Stimulated activated naive CD8-positive, alpha-beta T cell treated with anti-CD3 and anti-CD28 coated beads, Interleukin-15, Interleukin-2, amounts not matched to agents 100 ng/mL and 50 ng/mL, for 24 hours (primary cell): ENCODE results near the gene ATXN1.
A peak's percentile ranks its signal among the peaks of the same experiment; 100 is the strongest.
"Not testable (repeated sequence)": the region's sequence is repeated elsewhere in the genome, so short reads cannot be mapped to it uniquely, and the experiment has no call there.

ENCODE experiments used
- H3K27ac Mint-ChIP-seq: one replicate; pipeline ENCODE4 v1.8.0; 2021; ENCODE audit warnings: mild to moderate bottlenecking, mixed read lengths
- H3K27me3 Mint-ChIP-seq: one replicate; pipeline ENCODE4 v1.8.0; 2021; ENCODE audit warnings: mixed read lengths
- H3K36me3 Mint-ChIP-seq: one replicate; pipeline ENCODE4 v1.8.0; 2021; ENCODE audit warnings: low read depth, mixed read lengths
- H3K4me1 Mint-ChIP-seq: one replicate; pipeline ENCODE4 v1.8.0; 2021; ENCODE audit warnings: low read depth, mixed read lengths
- H3K4me3 Mint-ChIP-seq: one replicate; pipeline ENCODE4 v1.8.0; 2021; ENCODE audit warnings: mild to moderate bottlenecking, mixed read lengths
- H3K9me3 Mint-ChIP-seq: one replicate; pipeline ENCODE4 v1.8.0; 2021; ENCODE audit warnings: mixed read lengths

The ATXN1 gene

DNA sequence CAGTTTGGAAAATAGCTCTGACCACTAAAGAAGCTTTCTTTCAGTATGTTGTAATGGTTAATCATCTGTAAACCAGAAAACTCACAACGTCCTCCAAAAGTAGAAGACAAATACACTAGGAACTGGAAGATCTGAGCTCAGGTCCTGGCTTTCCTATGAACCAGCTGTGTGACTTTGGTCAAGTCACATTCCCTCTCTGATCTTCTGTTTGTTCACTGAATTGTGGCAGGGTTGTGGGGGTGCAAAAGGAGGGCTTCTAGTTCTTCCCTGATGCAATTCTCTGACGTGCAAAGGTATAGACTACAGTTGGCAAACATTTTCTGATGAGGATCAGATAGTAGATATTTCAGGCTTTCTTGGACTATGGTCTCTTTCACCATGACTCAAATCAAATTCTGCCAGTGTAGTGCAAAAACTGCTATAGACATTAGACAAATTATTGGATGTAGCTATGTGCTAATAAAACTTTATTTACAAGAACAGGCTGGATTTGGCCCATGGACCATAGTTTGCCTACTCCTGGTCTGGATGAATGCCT is 44.9 kb downstream of the ATXN1 start:
- Mint-ChIP-seq H3K9me3 (no peaks in the 10 kb centered on the region), H3K27me3 (no peaks in the 10 kb centered on the region), H3K27ac (no peak overlapping the region), H3K36me3 (peaks cover 5% of the 10 kb centered on the region), H3K4me3 (no peak overlapping the region), H3K4me1 (peaks cover 50% of the 10 kb centered on the region)

DNA sequence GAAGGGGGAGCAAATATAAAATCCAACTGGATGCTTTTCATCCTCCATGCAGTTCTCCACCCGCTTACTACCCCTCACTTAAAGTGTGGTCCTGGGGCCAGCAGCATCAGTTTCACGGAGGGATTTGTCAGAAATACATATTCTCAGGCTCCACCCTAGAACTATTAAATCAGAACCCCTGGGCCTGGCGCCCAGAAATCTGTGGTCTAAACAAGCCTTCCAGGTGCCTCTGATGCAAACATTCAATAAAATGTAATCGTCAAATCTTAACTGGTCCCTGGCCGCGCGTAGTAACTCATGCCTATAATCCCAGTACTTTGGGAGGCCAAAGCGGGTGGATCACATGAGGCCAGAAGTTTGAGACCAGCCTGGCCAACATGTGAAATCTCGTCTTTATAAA is 47.7 kb downstream of the ATXN1 start:
- H3K4me3 Mint-ChIP-seq: peak overlapping the region; percentile 81
- H3K27me3 Mint-ChIP-seq: no peaks in the 10 kb centered on the region
- H3K4me1 Mint-ChIP-seq: peaks cover 68% of the 10 kb centered on the region
- H3K36me3 Mint-ChIP-seq: peaks cover 5% of the 10 kb centered on the region
- no peaks in the 10 kb centered on the region for H3K9me3 Mint-ChIP-seq
- H3K27ac Mint-ChIP-seq: peak overlapping the region; percentile 98

DNA sequence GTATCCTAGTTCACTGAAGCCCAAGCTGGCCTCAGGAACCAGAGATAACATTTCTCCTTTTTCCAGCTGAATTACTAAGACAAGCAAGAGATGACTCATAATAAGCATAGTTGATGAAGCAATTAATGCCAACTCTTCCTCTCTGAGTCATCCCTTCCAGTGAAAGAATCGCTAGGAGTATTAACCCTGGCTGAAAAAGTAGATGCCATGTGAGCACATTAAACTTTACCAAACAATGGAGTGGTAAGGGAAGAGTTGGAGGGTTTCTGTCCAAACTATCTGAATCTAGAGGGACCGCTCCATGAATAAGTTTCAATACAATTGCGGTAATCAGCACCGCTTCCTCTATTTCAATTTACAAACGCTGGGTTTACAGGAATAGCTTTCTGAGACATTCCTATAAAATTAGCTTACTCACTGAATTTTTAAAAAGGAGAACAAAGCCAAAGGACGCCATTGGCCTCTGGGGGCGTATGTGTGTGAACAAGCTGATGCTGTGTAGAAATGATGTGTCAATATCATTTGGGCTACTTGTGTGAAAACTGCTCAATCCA is 48.3 kb downstream of the ATXN1 start:
- peak overlapping the region; percentile 81 for H3K4me3 Mint-ChIP-seq
- H3K27me3 Mint-ChIP-seq: no peaks in the 10 kb centered on the region
- no peaks in the 10 kb centered on the region for H3K9me3 Mint-ChIP-seq
- H3K36me3 Mint-ChIP-seq: peaks cover 5% of the 10 kb centered on the region
- peaks cover 74% of the 10 kb centered on the region for H3K4me1 Mint-ChIP-seq
- peak overlapping the region; percentile 98 for H3K27ac Mint-ChIP-seq

DNA sequence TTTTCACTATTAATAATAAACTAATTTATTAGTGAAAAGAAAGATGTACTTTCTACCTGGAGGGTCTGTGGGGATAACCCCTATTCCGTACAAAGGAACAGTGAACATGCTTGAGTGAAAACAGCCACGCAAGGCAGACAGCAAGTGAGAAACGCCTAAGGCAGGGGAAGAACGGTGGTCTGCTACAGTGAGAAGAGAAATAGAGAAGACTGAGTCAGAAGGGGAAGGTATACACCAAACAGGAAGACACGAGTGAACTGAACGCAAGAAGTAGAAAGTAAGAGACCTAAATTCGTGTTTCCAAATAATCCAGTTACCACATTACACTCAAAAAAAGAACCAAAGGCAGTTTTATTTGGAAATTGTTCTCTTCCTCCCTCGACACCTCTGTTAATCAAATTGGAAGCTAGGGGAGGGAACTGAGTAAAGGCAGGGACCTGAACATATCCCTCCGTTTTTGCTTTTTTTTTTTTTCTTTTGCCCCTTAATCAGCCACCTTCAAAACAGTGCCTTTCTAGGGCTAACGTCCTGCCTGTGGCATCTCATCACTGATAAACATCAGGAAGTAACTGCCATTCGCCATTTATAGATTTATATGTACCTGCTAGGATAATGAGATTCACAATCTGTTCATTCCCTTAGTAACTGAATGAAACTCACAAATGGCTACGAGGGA is 48.9 kb downstream of the ATXN1 start:
- Mint-ChIP-seq H3K4me3 (peak overlapping the region; percentile 81), H3K27me3 (no peaks in the 10 kb centered on the region), H3K36me3 (peaks cover 5% of the 10 kb centered on the region), H3K27ac (peak overlapping the region; percentile 98), H3K9me3 (no peaks in the 10 kb centered on the region), H3K4me1 (peaks cover 80% of the 10 kb centered on the region)

DNA sequence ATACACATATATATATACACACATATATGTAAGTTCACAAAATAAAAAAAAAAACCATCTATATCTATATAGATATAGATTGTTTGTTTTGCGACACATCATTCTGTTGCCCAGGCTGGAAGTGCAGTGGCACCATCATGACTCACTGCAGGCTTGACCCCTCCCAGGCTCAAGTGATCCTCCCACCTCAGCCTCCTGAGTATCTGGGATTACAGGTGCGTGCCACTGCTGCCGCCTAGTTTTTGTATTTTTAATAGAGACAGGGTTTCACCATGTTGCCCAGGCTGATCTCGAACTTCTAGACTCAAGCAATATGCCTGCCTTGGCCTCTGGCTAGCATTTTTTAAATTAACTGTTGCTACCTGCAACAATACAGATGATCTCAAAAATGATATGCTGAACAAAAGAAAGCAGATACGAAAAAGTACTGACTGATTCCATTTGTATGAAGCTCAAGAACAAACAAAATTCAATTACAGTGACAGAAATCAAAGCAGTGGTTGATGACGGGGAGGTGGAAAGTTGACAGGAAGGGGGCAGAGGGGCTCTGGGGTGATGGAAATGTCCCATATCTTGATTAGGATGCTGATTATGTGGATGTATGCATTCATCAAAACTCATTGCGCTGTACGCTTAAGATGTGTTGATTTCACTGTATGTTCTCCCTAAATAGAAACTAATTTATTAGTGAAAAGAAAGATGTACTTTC is 49.6 kb downstream of the ATXN1 start:
- H3K36me3 Mint-ChIP-seq: peaks cover 5% of the 10 kb centered on the region
- H3K4me1 Mint-ChIP-seq: peaks cover 84% of the 10 kb centered on the region
- H3K9me3 Mint-ChIP-seq: no peaks in the 10 kb centered on the region
- H3K4me3 Mint-ChIP-seq: peak overlapping the region; percentile 81
- no peaks in the 10 kb centered on the region for H3K27me3 Mint-ChIP-seq
- peak overlapping the region; percentile 98 for H3K27ac Mint-ChIP-seq

DNA sequence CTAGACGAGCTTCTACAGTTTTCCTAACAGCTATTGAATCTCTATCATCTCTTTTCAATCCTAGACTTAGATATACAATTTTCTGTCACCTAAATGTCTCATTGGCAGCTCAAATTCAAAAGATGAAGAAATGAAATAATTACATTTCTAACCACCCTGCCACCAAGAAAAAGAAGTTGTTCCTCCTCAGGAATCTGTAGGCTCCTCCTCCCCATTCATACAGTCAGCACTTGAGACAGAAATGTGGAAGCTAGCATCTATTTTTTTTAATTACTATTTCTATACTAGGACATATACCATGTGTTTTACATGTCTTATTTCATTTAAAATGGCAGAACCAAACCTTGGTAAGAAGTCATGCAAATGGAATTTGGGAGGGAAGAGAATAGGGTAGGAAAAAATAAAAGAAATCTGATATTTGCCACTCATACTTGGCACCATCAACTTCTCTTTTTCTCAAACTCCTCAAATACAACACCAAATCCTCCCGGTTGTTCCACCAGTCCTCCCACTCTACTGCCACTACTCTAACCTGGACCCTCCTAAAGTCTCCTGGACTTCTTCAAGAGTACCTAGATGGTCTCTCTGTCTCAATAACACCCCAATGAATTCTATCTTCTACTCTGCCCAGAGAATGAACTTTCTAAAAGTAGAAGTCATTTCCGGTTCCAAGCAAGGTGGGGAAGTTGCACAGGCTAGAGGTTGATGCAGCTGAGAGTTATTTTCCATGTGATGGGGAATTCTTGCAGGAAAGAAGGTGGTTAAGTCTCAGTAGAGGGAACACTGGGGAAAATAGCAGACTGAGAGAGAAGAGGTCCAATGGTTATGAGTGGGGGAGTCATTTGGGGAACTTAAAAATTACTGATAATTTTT is 54.1 kb downstream of the ATXN1 start:
- H3K27me3 Mint-ChIP-seq: no peaks in the 10 kb centered on the region
- H3K36me3 Mint-ChIP-seq: no peaks in the 10 kb centered on the region
- H3K9me3 Mint-ChIP-seq: no peaks in the 10 kb centered on the region
- H3K27ac Mint-ChIP-seq: peak overlapping the region; percentile 68
- H3K4me3 Mint-ChIP-seq: no peak overlapping the region
- peaks cover 82% of the 10 kb centered on the region for H3K4me1 Mint-ChIP-seq

DNA sequence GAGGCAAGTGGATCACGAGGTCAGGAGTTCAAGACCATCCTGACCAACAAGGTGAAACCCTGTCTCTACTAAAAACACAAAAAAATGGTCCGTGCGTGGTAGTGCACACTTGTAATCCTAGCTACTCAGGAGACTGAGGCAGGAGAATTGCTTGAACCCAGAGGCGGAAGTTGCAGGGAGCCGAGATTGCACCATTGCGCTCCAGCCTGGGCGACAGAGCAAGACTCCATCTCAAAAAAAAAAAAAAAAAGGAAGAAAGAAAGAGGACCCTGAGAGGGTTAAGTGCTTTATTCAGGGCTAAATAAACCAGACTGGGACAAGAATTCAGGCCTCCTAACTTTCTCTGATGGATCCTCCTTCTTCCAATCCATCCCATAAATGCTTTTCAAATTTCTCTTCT is 54.8 kb downstream of the ATXN1 start:
- peaks cover 79% of the 10 kb centered on the region for H3K4me1 Mint-ChIP-seq
- H3K4me3 Mint-ChIP-seq, H3K27me3 Mint-ChIP-seq, H3K9me3 Mint-ChIP-seq, H3K27ac Mint-ChIP-seq, H3K36me3 Mint-ChIP-seq: not testable (repeated sequence)

DNA sequence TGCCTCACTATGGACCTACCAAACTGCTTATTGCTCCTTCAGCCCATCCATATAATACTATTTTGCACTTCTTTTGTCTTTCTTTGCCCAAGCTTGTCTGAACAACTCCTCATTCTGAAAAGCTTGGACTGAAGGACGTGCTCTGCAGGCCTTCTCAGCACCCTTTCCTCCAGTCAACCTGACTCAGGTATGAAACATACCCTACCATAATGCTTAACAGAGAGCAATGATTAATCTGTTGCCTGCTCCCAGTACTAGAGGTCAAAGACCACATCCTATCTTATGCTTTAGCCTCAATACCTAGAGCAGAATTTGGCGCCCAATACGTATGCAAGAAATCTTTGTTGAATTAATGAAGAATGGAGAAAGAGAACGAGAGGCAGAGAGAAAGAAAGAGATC is 55.2 kb downstream of the ATXN1 start:
- Mint-ChIP-seq H3K9me3 (no peaks in the 10 kb centered on the region), H3K4me1 (peaks cover 80% of the 10 kb centered on the region), H3K36me3 (no peaks in the 10 kb centered on the region), H3K27ac (peak overlapping the region; percentile 87), H3K4me3 (no peak overlapping the region), H3K27me3 (no peaks in the 10 kb centered on the region)

DNA sequence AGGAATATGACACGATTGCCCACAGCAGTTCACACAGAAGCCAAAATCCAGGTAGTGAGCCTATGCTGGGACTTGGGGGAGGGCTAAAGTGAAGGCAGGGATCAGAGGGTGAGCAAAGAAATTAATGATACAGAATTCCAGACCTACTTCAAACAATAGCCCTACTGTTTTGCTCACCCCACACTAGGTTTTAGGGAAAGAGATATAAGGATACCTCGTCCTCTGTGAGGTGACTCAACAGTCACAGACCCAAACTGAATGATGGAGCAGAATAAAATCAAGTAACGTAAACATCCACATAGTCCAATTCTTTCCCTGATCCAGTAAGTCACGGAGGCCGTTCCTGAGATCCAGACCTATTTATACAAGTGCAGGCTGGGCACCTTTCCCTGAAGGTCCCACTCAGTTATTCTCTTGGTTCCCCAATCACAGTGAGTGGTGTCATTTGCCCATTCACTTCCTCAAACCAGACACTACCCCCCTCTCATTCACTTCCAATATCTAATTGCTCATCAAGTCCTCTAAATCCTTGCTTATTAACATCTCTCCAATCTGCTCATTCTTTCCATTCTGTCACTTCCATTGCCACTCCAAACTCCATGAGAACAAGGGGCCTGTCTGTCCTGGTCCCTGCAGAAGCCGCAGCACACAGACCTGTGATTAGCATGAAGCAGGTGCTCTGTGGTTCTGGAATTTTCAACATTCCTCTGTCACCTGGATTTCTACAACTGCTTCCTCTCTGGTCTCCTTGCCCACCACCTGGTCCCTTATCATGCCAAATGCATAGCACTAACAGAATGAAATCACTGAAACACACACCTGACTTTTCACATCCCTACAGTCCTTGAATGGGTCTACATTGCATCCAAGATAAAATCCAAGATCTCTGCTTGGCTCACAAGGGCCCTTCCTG is 55.9 kb downstream of the ATXN1 start:
- peak overlapping the region; percentile 87 for H3K27ac Mint-ChIP-seq
- H3K9me3 Mint-ChIP-seq: no peaks in the 10 kb centered on the region
- peaks cover 83% of the 10 kb centered on the region for H3K4me1 Mint-ChIP-seq
- no peaks in the 10 kb centered on the region for H3K27me3 Mint-ChIP-seq
- H3K4me3 Mint-ChIP-seq: peak overlapping the region; percentile 10
- H3K36me3 Mint-ChIP-seq: no peaks in the 10 kb centered on the region

DNA sequence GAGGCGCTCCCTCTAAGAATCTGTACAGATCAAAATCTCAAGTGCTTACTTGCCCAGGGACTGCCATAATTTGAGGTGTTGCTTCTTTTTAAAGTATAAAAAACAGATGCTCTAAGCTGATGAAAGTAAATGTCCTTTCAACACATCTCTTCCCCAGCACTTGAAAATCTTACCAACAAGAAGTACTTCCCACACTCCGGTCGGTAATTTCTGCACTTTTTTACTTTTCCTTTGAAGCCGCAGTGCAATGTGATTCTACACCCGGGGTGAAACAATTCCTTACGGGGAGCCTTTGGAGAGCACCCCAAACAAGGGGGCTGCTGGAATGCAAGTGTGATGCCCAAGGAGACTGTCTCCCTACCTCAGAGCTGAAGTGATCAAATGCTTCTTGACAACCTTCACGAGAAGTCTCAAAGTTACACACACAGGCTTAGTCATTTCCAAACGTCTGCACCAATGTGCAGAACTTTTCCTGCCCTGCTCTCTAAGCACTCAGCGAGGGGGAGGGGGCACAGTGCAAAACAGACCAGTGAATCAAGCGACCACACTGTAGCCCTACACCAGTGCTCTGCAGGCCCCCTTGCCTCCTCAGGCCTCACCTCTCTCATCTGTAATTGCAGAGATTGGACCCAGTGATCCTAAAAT is 56.7 kb downstream of the ATXN1 start:
- peak overlapping the region; percentile 87 for H3K27ac Mint-ChIP-seq
- peaks cover 85% of the 10 kb centered on the region for H3K4me1 Mint-ChIP-seq
- no peaks in the 10 kb centered on the region for H3K9me3 Mint-ChIP-seq

DNA sequence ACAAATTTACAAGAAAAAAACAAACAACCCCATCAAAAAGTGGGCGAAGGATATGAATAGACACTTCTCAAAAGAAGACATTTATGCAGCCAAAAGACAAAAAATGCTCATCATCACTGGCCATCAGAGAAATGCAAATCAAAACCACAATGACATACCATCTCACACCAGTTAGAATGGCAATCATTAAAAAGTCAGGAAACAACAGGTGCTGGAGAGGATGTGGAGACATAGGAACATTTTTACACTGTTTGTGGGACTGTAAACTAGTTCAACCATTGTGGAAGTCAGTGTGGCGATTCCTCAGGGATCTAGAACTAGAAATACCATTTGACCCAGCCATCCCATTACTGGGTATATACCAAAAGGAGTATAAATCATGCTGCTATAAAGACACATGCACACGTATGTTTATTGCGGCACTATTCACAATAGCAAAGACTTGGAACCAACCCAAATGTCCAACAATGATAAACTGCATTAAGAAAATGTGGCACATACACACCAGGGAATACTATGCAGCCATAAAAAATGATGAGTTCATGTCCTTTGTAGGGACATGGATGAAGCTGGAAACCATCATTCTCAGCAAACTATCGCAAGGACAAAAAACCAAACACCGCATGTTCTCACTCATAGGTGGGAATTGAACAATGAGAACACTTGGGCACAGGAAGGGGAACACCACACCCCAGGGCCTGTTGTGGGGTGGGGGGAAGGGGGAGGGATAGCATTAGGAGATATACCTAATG is 58.5 kb downstream of the ATXN1 start:
- not testable (repeated sequence) for H3K27me3 Mint-ChIP-seq, H3K4me3 Mint-ChIP-seq, H3K36me3 Mint-ChIP-seq, H3K9me3 Mint-ChIP-seq, H3K27ac Mint-ChIP-seq
- peaks cover 90% of the 10 kb centered on the region for H3K4me1 Mint-ChIP-seq

More for the DNA sequence above, 56.7 kb downstream of the ATXN1 start:
- H3K36me3 Mint-ChIP-seq: no peaks in the 10 kb centered on the region
- H3K27me3 Mint-ChIP-seq: no peaks in the 10 kb centered on the region
- peak overlapping the region; percentile 80 for H3K4me3 Mint-ChIP-seq

DNA sequence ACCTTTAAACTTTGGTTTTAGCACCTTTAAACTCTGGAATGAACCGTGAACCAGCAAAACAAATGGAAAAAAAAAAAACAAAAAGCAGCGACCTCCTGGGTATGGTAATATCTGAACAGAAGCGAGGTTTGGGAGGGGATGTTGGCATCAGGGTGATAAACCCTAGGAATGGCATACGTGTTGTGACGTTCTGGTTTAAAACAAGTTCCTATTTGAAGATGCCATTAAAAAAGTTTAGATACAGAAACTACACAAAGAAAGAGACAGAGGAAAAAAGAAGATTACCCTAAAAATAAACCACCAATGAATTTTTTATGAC is 60.4 kb downstream of the ATXN1 start:
- Mint-ChIP-seq H3K36me3 (no peaks in the 10 kb centered on the region), H3K4me1 (peaks cover 85% of the 10 kb centered on the region)

More for the DNA sequence above, 60.4 kb downstream of the ATXN1 start:
- Mint-ChIP-seq H3K27me3 (no peaks in the 10 kb centered on the region), H3K9me3 (no peaks in the 10 kb centered on the region), H3K27ac (peak overlapping the region; percentile 97), H3K4me3 (peak overlapping the region; percentile 85)
